ENCODE results near the gene TM9SF2. TPM values are rescaled to one million over a fixed set of nuclear protein-coding genes. Genes with fewer than 3 reads are reported as not detected.

Gene TM9SF2
- total and polyA plus RNA-seq, 4 donors, result 100 to 175 (median 133) TPM

DNA sequence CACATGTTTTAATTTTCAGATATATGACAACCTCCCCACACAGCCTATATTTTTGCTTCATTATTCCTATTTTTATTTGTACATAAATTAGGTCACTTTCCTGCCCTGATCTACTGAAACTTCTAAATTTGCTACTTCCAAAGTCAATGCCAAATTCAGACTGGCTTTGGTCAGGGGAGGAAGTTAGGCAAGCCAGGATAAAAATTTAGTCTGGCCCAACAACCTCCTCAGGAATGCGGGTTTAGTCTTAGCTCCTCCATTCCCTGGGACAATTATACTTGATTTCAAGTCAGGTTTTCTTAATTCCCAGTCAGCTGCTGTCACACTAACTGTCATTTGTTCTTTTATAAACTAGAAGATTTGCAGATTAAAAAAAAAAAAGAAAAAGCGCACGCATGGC, 84.3 kb downstream of the TM9SF2 start:
- Histone ChIP-seq H3K27ac (ENCODE audit: low read depth, low read length) (no peak overlapping the region), H3K27me3 (ENCODE audit: control insufficient read depth, insufficient read depth, low read length) (no peaks in the 10 kb centered on the region), H3K9me3 (ENCODE audit: control insufficient read depth, insufficient read depth, low read length) (no peaks in the 10 kb centered on the region), H3K36me3 (ENCODE audit: control insufficient read depth, insufficient read depth, low read length) (no peaks in the 10 kb centered on the region), H3K4me1 (ENCODE audit: control insufficient read depth, insufficient read depth, low read length) (peaks cover 4% of the 10 kb centered on the region), H3K4me3 (ENCODE audit: low read depth, low read length) (no peak overlapping the region)
- no CpG with 5 or more reads among the region's 3 CpGs for WGBS (ENCODE audit: insufficient coverage)
- DNase-seq (ENCODE audit: low read depth in 4 of 6, low spot score in 6 of 6), result peak in 1 of 6 donors; percentile 25

DNA sequence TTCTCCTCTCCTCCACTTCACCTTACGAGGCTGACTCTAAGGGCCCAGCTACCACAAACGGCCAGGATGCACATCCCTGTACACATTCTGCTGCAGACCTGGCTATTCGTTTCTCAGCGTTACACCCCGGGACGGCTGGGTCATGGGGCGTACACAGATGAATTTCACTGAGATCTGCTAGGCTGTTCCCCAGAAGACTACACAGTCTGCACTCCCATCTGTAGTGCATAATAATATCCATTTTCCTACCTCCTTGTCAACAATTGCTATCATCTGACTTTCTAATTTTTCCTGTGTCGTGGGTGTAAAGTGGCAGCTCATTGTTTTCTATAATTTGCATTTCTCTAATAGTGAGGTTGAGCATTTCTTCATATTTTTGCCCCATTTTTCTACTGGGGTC, 85.7 kb downstream of the TM9SF2 start:
- H3K9me3 ChIP-seq (ENCODE audit: control insufficient read depth, insufficient read depth, low read length), result no peaks in the 10 kb centered on the region
- H3K4me1 ChIP-seq (ENCODE audit: control insufficient read depth, insufficient read depth, low read length), result peaks cover 4% of the 10 kb centered on the region
- no peak overlapping the region for H3K27ac ChIP-seq (ENCODE audit: low read depth, low read length)
- DNase-seq (ENCODE audit: low read depth in 4 of 6, low spot score in 6 of 6), result peak in 2 of 6 donors; percentile 5 to 58
- no peaks in the 10 kb centered on the region for H3K36me3 ChIP-seq (ENCODE audit: control insufficient read depth, insufficient read depth, low read length)
- 93% methylated on average over 7 of the region's 8 CpGs for WGBS (ENCODE audit: insufficient coverage)
- H3K4me3 ChIP-seq (ENCODE audit: low read depth, low read length), result no peak overlapping the region
- no peaks in the 10 kb centered on the region for H3K27me3 ChIP-seq (ENCODE audit: control insufficient read depth, insufficient read depth, low read length)

DNA sequence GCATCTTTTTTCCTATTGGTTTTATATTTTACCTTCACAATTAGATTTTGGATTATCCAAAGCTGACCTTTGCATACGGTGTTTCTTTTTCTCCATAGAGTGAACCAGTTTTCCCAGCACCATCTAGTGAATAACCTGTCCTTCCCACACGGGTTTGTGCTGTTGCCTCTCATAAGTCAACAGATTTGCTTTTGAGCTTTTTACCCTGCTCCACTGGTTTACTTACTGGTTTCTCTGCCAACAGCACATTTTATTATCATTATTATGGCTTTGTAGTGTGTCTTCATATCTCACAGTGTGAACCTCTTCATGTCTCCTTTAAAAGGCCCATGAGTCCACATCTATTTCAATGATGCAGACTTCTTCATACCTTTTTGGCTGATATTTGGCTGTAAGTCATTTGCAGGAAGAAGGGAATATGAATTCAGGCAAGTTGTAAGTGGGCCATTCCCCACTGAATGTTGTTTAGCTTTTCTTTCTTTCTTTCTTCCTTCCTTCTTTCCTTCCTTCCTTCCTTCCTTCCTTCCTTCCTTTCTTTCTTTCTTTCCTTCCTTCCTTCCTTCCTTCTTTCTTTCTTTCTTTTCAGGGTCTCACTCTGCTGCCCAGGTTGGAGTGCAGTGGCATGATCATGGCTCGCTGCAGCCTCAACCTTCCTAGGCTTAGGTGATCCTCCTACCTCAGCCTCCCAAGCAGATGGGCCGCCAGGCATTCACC, 86.8 kb downstream of the TM9SF2 start:
- Histone ChIP-seq H3K27me3 (ENCODE audit: control insufficient read depth, insufficient read depth, low read length) (no peaks in the 10 kb centered on the region), H3K9me3 (ENCODE audit: control insufficient read depth, insufficient read depth, low read length) (no peaks in the 10 kb centered on the region), H3K4me3 (ENCODE audit: low read depth, low read length) (no peak overlapping the region), H3K27ac (ENCODE audit: low read depth, low read length) (no peak overlapping the region), H3K36me3 (ENCODE audit: control insufficient read depth, insufficient read depth, low read length) (no peaks in the 10 kb centered on the region), H3K4me1 (ENCODE audit: control insufficient read depth, insufficient read depth, low read length) (peaks cover 4% of the 10 kb centered on the region)
- 100% methylated on average over 2 of the region's 4 CpGs for WGBS (ENCODE audit: insufficient coverage)
- no peak for DNase-seq (ENCODE audit: low read depth in 4 of 6, low spot score in 6 of 6)

DNA sequence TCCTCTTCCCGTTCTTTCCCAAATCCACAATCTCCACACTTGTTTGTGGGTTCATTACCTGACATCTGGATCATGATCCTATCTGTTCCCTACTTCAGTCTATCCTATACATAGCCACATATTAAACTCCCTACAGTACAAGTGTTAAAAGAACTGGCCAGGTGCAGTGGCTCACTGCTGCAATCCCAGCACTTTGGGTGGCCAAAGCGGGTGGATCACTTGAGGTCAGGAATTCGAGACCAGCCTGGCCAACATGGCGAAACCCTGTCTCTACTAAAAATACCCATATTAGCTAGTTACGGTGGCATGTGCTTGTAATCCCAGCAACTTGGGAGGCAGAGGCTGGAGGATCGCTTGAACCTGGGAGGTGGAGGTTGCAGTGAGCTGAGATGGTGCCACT, 88.3 kb downstream of the TM9SF2 start:
- H3K9me3 ChIP-seq (ENCODE audit: control insufficient read depth, insufficient read depth, low read length), result no peaks in the 10 kb centered on the region
- H3K36me3 ChIP-seq (ENCODE audit: control insufficient read depth, insufficient read depth, low read length), result no peaks in the 10 kb centered on the region
- H3K4me1 ChIP-seq (ENCODE audit: control insufficient read depth, insufficient read depth, low read length), result peaks cover 4% of the 10 kb centered on the region
- 96% methylated on average over 2 of the region's 6 CpGs for WGBS (ENCODE audit: insufficient coverage)
- DNase-seq (ENCODE audit: low read depth in 4 of 6, low spot score in 6 of 6), result no peak
- H3K4me3 ChIP-seq (ENCODE audit: low read depth, low read length), result no peak overlapping the region
- H3K27ac ChIP-seq (ENCODE audit: low read depth, low read length), result no peak overlapping the region
- H3K27me3 ChIP-seq (ENCODE audit: control insufficient read depth, insufficient read depth, low read length), result no peaks in the 10 kb centered on the region

DNA sequence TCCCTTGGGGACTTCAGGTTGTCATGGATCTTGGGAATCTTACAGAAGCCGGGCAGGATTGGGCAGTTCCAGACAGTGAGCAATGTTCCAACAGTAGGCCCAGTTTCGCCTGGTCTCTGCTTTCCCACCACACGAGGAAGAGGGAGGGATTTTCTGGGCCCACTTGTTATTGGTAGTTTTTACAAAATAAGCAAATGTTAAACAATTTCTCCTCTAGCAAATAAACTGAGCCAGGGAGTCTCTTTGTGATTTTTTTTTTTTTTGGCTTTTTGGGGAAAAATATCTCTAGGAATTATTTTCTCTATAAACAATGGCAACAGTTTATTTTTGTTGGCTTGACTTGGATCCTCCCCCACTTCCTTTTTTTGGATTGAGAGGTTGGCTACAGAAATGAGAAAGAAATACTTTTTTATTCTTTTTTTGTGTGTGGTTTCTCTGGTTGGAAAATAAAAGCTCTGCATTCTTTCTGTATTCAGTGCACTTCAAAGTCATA, 89.3 kb downstream of the TM9SF2 start:
- Histone ChIP-seq H3K27ac (ENCODE audit: low read depth, low read length) (peak overlapping the region; percentile 3), H3K4me3 (ENCODE audit: low read depth, low read length) (no peak overlapping the region), H3K9me3 (ENCODE audit: control insufficient read depth, insufficient read depth, low read length) (no peaks in the 10 kb centered on the region), H3K4me1 (ENCODE audit: control insufficient read depth, insufficient read depth, low read length) (peaks cover 4% of the 10 kb centered on the region), H3K27me3 (ENCODE audit: control insufficient read depth, insufficient read depth, low read length) (no peaks in the 10 kb centered on the region), H3K36me3 (ENCODE audit: control insufficient read depth, insufficient read depth, low read length) (no peaks in the 10 kb centered on the region)
- no CpG with 5 or more reads among the region's 3 CpGs for WGBS (ENCODE audit: insufficient coverage)
- DNase-seq (ENCODE audit: low read depth in 4 of 6, low spot score in 6 of 6), result peak in 2 of 6 donors; percentile 9 to 53

DNA sequence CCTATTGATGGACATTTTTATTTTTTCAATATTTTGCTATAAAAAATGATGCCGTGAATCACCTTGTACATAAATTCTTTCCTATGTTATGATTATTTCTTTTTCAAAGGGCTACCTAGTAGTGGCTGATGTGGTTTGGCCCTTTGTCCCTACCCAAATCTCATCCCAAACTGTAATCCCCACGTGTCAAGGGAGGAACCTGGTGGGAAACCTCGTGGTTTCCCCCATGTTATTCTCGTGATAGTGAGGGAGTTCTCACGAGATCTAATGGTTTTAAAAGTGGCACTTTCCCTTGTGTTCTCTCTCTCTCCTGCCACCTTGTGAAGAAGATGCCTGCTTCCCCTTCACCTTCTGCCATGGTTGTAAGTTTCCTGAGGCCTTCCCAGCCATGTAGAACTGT, 94.9 kb downstream of the TM9SF2 start:
- no CpG with 5 or more reads among the region's 5 CpGs for WGBS (ENCODE audit: insufficient coverage)

DNA sequence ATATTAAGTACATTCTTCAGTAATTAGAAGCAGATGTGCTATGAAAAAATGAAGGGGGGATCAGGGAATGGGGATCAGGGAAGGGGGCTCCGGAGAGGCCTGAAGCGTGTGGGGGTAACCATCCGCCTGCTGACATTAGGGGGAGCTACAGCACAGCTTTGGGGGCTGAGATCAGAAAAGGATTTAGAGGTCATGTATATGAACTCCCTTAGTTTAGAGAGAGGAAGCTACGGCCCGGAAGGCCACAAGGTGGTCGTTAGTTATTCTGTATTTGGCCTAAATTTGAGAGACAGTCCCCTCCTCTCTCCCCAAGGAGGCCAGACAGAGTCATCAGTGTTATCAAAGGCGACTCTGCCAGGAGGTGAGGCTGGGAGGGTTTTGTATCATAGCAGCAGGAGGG, 99.0 kb downstream of the TM9SF2 start:
- H3K36me3 ChIP-seq (ENCODE audit: control insufficient read depth, insufficient read depth, low read length), result no peaks in the 10 kb centered on the region
- 57% methylated on average over 3 of the region's 7 CpGs for WGBS (ENCODE audit: insufficient coverage)
- no peak overlapping the region for H3K4me3 ChIP-seq (ENCODE audit: low read depth, low read length)
- no peaks in the 10 kb centered on the region for H3K9me3 ChIP-seq (ENCODE audit: control insufficient read depth, insufficient read depth, low read length)
- H3K27ac ChIP-seq (ENCODE audit: low read depth, low read length), result no peak overlapping the region
- H3K27me3 ChIP-seq (ENCODE audit: control insufficient read depth, insufficient read depth, low read length), result no peaks in the 10 kb centered on the region
- H3K4me1 ChIP-seq (ENCODE audit: control insufficient read depth, insufficient read depth, low read length), result no peaks in the 10 kb centered on the region
- DNase-seq (ENCODE audit: low read depth in 4 of 6, low spot score in 6 of 6), result no peak

More for the DNA sequence above, 94.9 kb downstream of the TM9SF2 start:
- Histone ChIP-seq H3K36me3 (ENCODE audit: control insufficient read depth, insufficient read depth, low read length) (no peaks in the 10 kb centered on the region), H3K4me1 (ENCODE audit: control insufficient read depth, insufficient read depth, low read length) (no peaks in the 10 kb centered on the region), H3K27ac (ENCODE audit: low read depth, low read length) (no peak overlapping the region), H3K9me3 (ENCODE audit: control insufficient read depth, insufficient read depth, low read length) (no peaks in the 10 kb centered on the region), H3K4me3 (ENCODE audit: low read depth, low read length) (no peak overlapping the region), H3K27me3 (ENCODE audit: control insufficient read depth, insufficient read depth, low read length) (no peaks in the 10 kb centered on the region)
- DNase-seq (ENCODE audit: low read depth in 4 of 6, low spot score in 6 of 6), result no peak

DNA sequence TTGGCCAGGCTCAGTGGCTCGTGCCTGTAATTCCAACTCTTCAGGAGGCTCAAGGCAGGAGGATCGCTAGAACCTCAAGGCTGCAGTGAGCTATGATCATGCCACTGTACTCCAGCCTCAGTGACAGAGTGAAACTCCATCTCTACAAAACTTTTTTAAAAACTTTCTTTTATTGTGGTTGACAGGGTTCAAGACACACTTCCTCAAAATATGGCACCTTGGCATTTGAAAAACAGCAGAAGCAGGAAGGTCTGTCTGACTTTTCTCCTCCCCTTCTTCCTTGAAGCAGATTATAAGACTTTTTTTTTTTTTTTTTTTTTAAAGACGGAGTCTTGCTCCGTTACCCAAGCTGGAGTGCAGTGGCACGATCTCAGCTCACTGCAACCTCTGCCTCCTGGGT, 100.3 kb downstream of the TM9SF2 start:
- no peaks in the 10 kb centered on the region for H3K9me3 ChIP-seq (ENCODE audit: control insufficient read depth, insufficient read depth, low read length)
- WGBS (ENCODE audit: insufficient coverage), result 78% methylated on average over 3 of the region's 5 CpGs
- DNase-seq (ENCODE audit: low read depth in 4 of 6, low spot score in 6 of 6), result no peak

DNA sequence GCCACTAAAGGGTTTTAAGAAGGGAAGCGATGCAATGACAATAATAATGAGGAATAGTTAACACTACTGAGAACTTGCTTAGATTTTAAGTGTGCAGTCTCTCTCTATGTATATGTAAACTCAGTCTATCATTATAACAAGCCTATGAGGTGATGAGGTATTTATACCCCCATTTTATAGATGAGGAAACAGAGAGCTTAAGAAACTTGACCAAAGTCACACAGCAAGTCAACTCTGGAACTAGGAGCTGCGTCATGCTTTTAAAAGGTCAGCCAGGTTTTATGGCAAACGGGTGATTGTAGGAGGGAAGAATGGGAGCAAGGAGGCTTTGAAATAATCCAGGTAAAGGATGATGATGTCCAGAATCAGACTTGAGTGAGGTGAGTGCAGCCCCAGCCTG, 103.4 kb downstream of the TM9SF2 start:
- Histone ChIP-seq H3K9me3 (ENCODE audit: control insufficient read depth, insufficient read depth, low read length) (no peaks in the 10 kb centered on the region), H3K4me3 (ENCODE audit: low read depth, low read length) (no peak overlapping the region), H3K36me3 (ENCODE audit: control insufficient read depth, insufficient read depth, low read length) (no peaks in the 10 kb centered on the region), H3K27ac (ENCODE audit: low read depth, low read length) (no peak overlapping the region), H3K4me1 (ENCODE audit: control insufficient read depth, insufficient read depth, low read length) (peaks cover 9% of the 10 kb centered on the region), H3K27me3 (ENCODE audit: control insufficient read depth, insufficient read depth, low read length) (no peaks in the 10 kb centered on the region)
- DNase-seq (ENCODE audit: low read depth in 4 of 6, low spot score in 6 of 6), result no peak
- WGBS (ENCODE audit: insufficient coverage), result 90% methylated on average over 2 of the region's 3 CpGs

More for the DNA sequence above, 100.3 kb downstream of the TM9SF2 start:
- Histone ChIP-seq H3K4me1 (ENCODE audit: control insufficient read depth, insufficient read depth, low read length) (peaks cover 7% of the 10 kb centered on the region), H3K27me3 (ENCODE audit: control insufficient read depth, insufficient read depth, low read length) (no peaks in the 10 kb centered on the region), H3K36me3 (ENCODE audit: control insufficient read depth, insufficient read depth, low read length) (no peaks in the 10 kb centered on the region), H3K27ac (ENCODE audit: low read depth, low read length) (no peak overlapping the region), H3K4me3 (ENCODE audit: low read depth, low read length) (no peak overlapping the region)
